Endodermal cell (in vitro differentiated cells): ENCODE measurements around the gene NAPA. TPM values are rescaled to one million over a fixed set of nuclear protein-coding genes. Genes with fewer than 3 reads are reported as not detected.

Experiments
- DNase-seq: peaks from one replicate; pipeline ENCODE4 v3.0.0-alpha.2; 2017
- H3K27ac ChIP-seq: 2 replicates; pipeline ENCODE4 v1.5.1; 2013; ENCODE audit warnings: mild to moderate bottlenecking, low read depth, low read length, moderate library complexity
- H3K27me3 ChIP-seq: 2 replicates; pipeline ENCODE4 v1.6.1; 2013; ENCODE audit warnings: mild to moderate bottlenecking, low read length, moderate library complexity; ENCODE audit not compliant: insufficient read depth, control insufficient read depth, poor library complexity, severe bottlenecking
- H3K36me3 ChIP-seq: 2 replicates; pipeline ENCODE4 v1.7.0; 2013; ENCODE audit warnings: mild to moderate bottlenecking, low read length, moderate library complexity; ENCODE audit not compliant: control insufficient read depth, insufficient read depth
- H3K4me1 ChIP-seq: one replicate; pipeline ENCODE4 v1.7.0; 2013; ENCODE audit warnings: low read length; ENCODE audit not compliant: control insufficient read depth, insufficient read depth
- H3K4me3 ChIP-seq: 2 replicates; pipeline ENCODE4 v1.5.1; 2013; ENCODE audit warnings: mild to moderate bottlenecking, low read length, moderate library complexity
- H3K9ac ChIP-seq: 2 replicates; pipeline ENCODE4 v1.6.1; 2013; ENCODE audit warnings: mild to moderate bottlenecking, low read length, moderate library complexity; ENCODE audit not compliant: poor library complexity, severe bottlenecking; ENCODE audit errors: extremely low read depth
- H3K9me3 ChIP-seq: 2 replicates; pipeline ENCODE4 v1.6.1; 2013; ENCODE audit warnings: mild to moderate bottlenecking, low read length, moderate library complexity; ENCODE audit not compliant: control insufficient read depth
- H3K27ac Mint-ChIP-seq: 2 replicates; pipeline ENCODE4 v1.8.0; 2020; ENCODE audit warnings: mixed read lengths
- H3K27me3 Mint-ChIP-seq: 2 replicates; pipeline ENCODE4 v1.8.0; 2021; ENCODE audit warnings: mild to moderate bottlenecking, mixed read lengths; ENCODE audit not compliant: insufficient read depth
- H3K36me3 Mint-ChIP-seq: 2 replicates; pipeline ENCODE4 v1.8.0; 2020; ENCODE audit warnings: low read depth, mixed read lengths
- H3K4me1 Mint-ChIP-seq: 2 replicates; pipeline ENCODE4 v1.8.0; 2020; ENCODE audit warnings: mixed read lengths
- H3K4me3 Mint-ChIP-seq: 2 replicates; pipeline ENCODE4 v1.8.0; 2020; ENCODE audit warnings: mild to moderate bottlenecking, moderate library complexity, mixed read lengths
- H3K9me3 Mint-ChIP-seq: 2 replicates; pipeline ENCODE4 v1.8.0; 2020; ENCODE audit warnings: mild to moderate bottlenecking, mixed read lengths
- CTCF ChIP-seq: fragments of 200-600 bp; sonication (generic); conservative IDR thresholded peaks from 2 replicates; pipeline ENCODE4 v1.5.0; 2021; ENCODE audit warnings: antibody characterized with exemption, mild to moderate bottlenecking
- WGBS, 2 experiments: methylation state at CpG; one replicate each; pipeline versions ENCODE4 v1.1.5 to v1.1.7; 2013; ENCODE audit warnings: missing lambda C conversion rate in 2 of 2, mixed read lengths in 1 of 2; ENCODE audit not compliant: insufficient coverage in 1 of 2, insufficient read length in 1 of 2; 5-methylcytosine and 5-hydroxymethylcytosine counted together
- total RNA-seq, 2 donors: library from RNA; stranded (reverse); fragmentation: NEBNext Ultra II Directional in 1 of 2; extraction: Animal tissue kit (Norgen Biotek cat#: 25700) in 1 of 2; gene quantifications; 2 replicates in 1 of 2; 3 replicates in 1 of 2; pipeline ENCODE4 v1.2.1, GENCODE V29; 2021

The NAPA gene
- total RNA-seq, 2 donors from 2014 or later = 66.0 to 73.9 TPM

- Histone ChIP-seq H3K9me3 (no peaks in the 10 kb centered on the region), H3K9ac (no peak overlapping the region), H3K4me1 (no peaks in the 10 kb centered on the region), H3K36me3 (no peaks in the 10 kb centered on the region), H3K27ac (no peak overlapping the region), H3K27me3 (no peaks in the 10 kb centered on the region), H3K4me3 (no peak overlapping the region)
- 80 to 84% methylated on average over 10 of the region's 10 CpGs for WGBS, 2 experiments
- no peak for DNase-seq
- Mint-ChIP-seq H3K27ac (no peak overlapping the region), H3K36me3 (no peaks in the 10 kb centered on the region), H3K4me1 (peaks cover 6% of the 10 kb centered on the region), H3K4me3 (no peak overlapping the region), H3K27me3 (peaks cover 26% of the 10 kb centered on the region), H3K9me3 (no peaks in the 10 kb centered on the region)
- TF ChIP-seq CTCF = no peak
Observed at GRCh38 chr19:47464675-47465419, 50.0 kb downstream of the NAPA start.

- H3K4me3 ChIP-seq = no peak overlapping the region
Observed at GRCh38 chr19:47461876-47462275, 53.0 kb downstream of the NAPA start.

GRCh38 chr19:47459477-47459876 is 55.4 kb downstream of the NAPA start:
- Mint-ChIP-seq H3K9me3 (peaks cover 13% of the 10 kb centered on the region), H3K36me3 (no peaks in the 10 kb centered on the region), H3K4me3 (no peak overlapping the region), H3K27me3 (peaks cover 27% of the 10 kb centered on the region), H3K27ac (no peak overlapping the region), H3K4me1 (no peaks in the 10 kb centered on the region)
- peaks cover 11% of the 10 kb centered on the region for H3K27me3 ChIP-seq
- DNase-seq = no peak
- WGBS, 2 experiments = 93% methylated on average over 8 of the region's 14 CpGs; no CpG with 5 or more reads in 1 of the 2 experiments
- no peak overlapping the region for H3K9ac ChIP-seq
- no peaks in the 10 kb centered on the region for H3K4me1 ChIP-seq
- peaks cover 10% of the 10 kb centered on the region for H3K9me3 ChIP-seq
- no peak for TF ChIP-seq CTCF
- H3K4me3 ChIP-seq = no peak overlapping the region
- no peaks in the 10 kb centered on the region for H3K36me3 ChIP-seq
- no peak overlapping the region for H3K27ac ChIP-seq

More at GRCh38 chr19:47461876-47462275, 53.0 kb downstream of the NAPA start:
- Mint-ChIP-seq H3K27me3 (peaks cover 5% of the 10 kb centered on the region), H3K4me3 (no peak overlapping the region), H3K27ac (no peak overlapping the region), H3K4me1 (peaks cover 1% of the 10 kb centered on the region), H3K9me3 (no peaks in the 10 kb centered on the region), H3K36me3 (no peaks in the 10 kb centered on the region)
- no peak overlapping the region for H3K9ac ChIP-seq
- no peak for DNase-seq
- WGBS, 2 experiments = 91 to 100% methylated on average over 2 to 4 of the region's 5 CpGs
- TF ChIP-seq CTCF = no peak
- H3K36me3 ChIP-seq = no peaks in the 10 kb centered on the region
- no peak overlapping the region for H3K27ac ChIP-seq
- H3K27me3 ChIP-seq = peaks cover 11% of the 10 kb centered on the region
- no peaks in the 10 kb centered on the region for H3K9me3 ChIP-seq
- no peaks in the 10 kb centered on the region for H3K4me1 ChIP-seq
